Spleen (tissue), 11 donors: ENCODE measurements around the gene ALDOB. TPM values are rescaled to one million over a fixed set of nuclear protein-coding genes. Genes with fewer than 3 reads are reported as not detected.

Experiments used
- DNase-seq: peaks from one replicate; pipeline ENCODE4 v3.0.0-alpha.2; 2020
- H3K27ac ChIP-seq, 8 donors: fragments of 200-600 bp; sonication (generic) in 7 of 8; 1 replicate in 4 of 8; 2 replicates in 4 of 8; pipeline versions ENCODE4 v1.5.0 to v1.8.0; 2016 to 2021; ENCODE audit warnings: inconsistent platforms in 4 of 8, mild to moderate bottlenecking in 4 of 8, moderate library complexity in 1 of 8
- H3K27me3 ChIP-seq, 7 donors: fragments of 200-600 bp; sonication (generic) in 6 of 7; replicated peaks in 1 of 7; 1 replicate in 4 of 7; 2 replicates in 3 of 7; pipeline versions ENCODE4 v1.5.0 to v1.8.0; 2016 to 2021; ENCODE audit warnings: inconsistent platforms in 3 of 7, mild to moderate bottlenecking in 1 of 7
- H3K36me3 ChIP-seq, 6 donors: fragments of 200-600 bp; sonication (generic) in 5 of 6; 1 replicate in 4 of 6; 2 replicates in 2 of 6; pipeline versions ENCODE4 v1.5.0 to v1.8.0; 2016 to 2021; ENCODE audit warnings: inconsistent platforms in 2 of 6
- H3K4me1 ChIP-seq, 6 donors: fragments of 200-600 bp; sonication (generic) in 5 of 6; 1 replicate in 3 of 6; 2 replicates in 3 of 6; pipeline versions ENCODE4 v1.5.0 to v1.8.0; 2016 to 2021; ENCODE audit warnings: inconsistent platforms in 3 of 6
- H3K4me3 ChIP-seq, 8 donors: fragments of 200-600 bp; sonication (generic) in 7 of 8; 1 replicate in 4 of 8; 2 replicates in 4 of 8; pipeline versions ENCODE4 v1.5.0 to v1.8.0; 2016 to 2021; ENCODE audit warnings: inconsistent platforms in 4 of 8, mild to moderate bottlenecking in 4 of 8, moderate library complexity in 2 of 8
- H3K9me3 ChIP-seq, 8 donors: fragments of 200-600 bp; sonication (generic) in 7 of 8; 1 replicate in 4 of 8; 2 replicates in 4 of 8; pipeline versions ENCODE4 v1.5.0 to v1.8.0; 2016 to 2021; ENCODE audit warnings: inconsistent platforms in 4 of 8
- CTCF ChIP-seq, 11 experiments: fragments of 200-600 bp in 7 of 11; fragments of 450-650 bp in 4 of 11; sonication (generic) in 4 of 11; IDR thresholded peaks in 8 of 11; conservative IDR thresholded peaks in 3 of 11; 1 replicate in 7 of 11; 2 replicates in 4 of 11; pipeline versions ENCODE4 v1.4.0 to v1.8.0; 2016 to 2021; ENCODE audit warnings: antibody characterized with exemption in 11 of 11, inconsistent platforms in 4 of 11, mild to moderate bottlenecking in 1 of 11
- POLR2A ChIP-seq, 3 donors: fragments of 450-650 bp; IDR thresholded peaks; one replicate each; pipeline ENCODE4 v1.5.1; 2017; ENCODE audit warnings: antibody characterized with exemption in 3 of 3, mild to moderate bottlenecking in 1 of 3
- POLR2AphosphoS5 ChIP-seq, 3 donors: sonication (generic); formaldehyde crosslinking; IDR thresholded peaks; one replicate each; pipeline ENCODE4 v1.5.1; 2017; ENCODE audit warnings: antibody characterized with exemption in 3 of 3
- WGBS, 5 donors: extraction: QIAGEN DNeasy Blood & Tissue Kit in 3 of 5; methylation state at CpG; one replicate each; pipeline versions ENCODE4 v1.1.5 to v1.1.7; 2013 to 2018; 5-methylcytosine and 5-hydroxymethylcytosine counted together
- intact Hi-C: fragments of 100-400 bp; cut with DNase I; formaldehyde crosslinking; loops from one replicate; pipeline ENCODE4 v1.15.0; 2023; ENCODE audit warnings: low total_unique reads
- polyA plus RNA-seq, 3 donors: library from polyadenylated mRNA; stranded (reverse); fragments of 200-250 nt; gene quantifications; one replicate each; pipeline ENCODE4 v1.2.1, GENCODE V29; 2013
- total RNA-seq, 7 donors: library from RNA; depleted of rRNA in 3 of 7; stranded (reverse); fragments of >200 nt in 3 of 7; fragmentation: NEBNext Ultra II Directional in 4 of 7; extraction: Animal tissue kit (Norgen Biotek cat#: 25700) in 4 of 7; gene quantifications; one replicate each; pipeline versions ENCODE4 v1.1.0 to v1.2.1, GENCODE V29; 2016 to 2021
- donor health status: healthy with polysubstance abuse.
- donor health status: DM: no; HTN: no; CAD: no; lungs with moderate emphysema.
- donor health status: DM: no; HTN: no; CAD: no.
- donor health status: Bipolar disorder and iron deficiency.
- donor health status: healthy.
- donor health status: DM: no; HTN: no; CAD: no.
- donor health status: DM: yes; HTN: yes; CAD: no.

The ALDOB gene
- total and polyA plus RNA-seq, 10 donors = 0.15 to 0.83 (median 0.40) TPM; not detected in 6

GRCh38 chr9:101470021-101470420 lies 34.4 kb upstream of the ALDOB start:
- TF ChIP-seq POLR2AphosphoS5 (IDR thresholded peaks at IDR 0.05) = no peak
- no peak for TF ChIP-seq POLR2A (IDR thresholded peaks at IDR 0.05)
- no peak for TF ChIP-seq CTCF (IDR thresholded peaks at IDR 0.05 in 8 of 11, conservative IDR thresholded peaks at IDR 0.05 in 3 of 11)
- no peak for DNase-seq
- H3K27ac ChIP-seq = no peak overlapping the region
- H3K36me3 ChIP-seq = no peaks in the 10 kb centered on the region
- no peaks in the 10 kb centered on the region for H3K9me3 ChIP-seq
- intact Hi-C loops = no loop called here
- H3K4me3 ChIP-seq = no peak overlapping the region
- peaks cover 0 to 3% (median 0%) of the 10 kb centered on the region in 6 donors for H3K4me1 ChIP-seq
- H3K27me3 ChIP-seq = peaks cover 0 to 23% (median 0%) of the 10 kb centered on the region in 7 donors
- WGBS, 5 donors = 24 to 48% (median 36%) methylated on average over 3 of the region's 3 CpGs

GRCh38 chr9:101469026-101469425 lies 33.5 kb upstream of the ALDOB start:
- intact Hi-C loops = no loop called here

GRCh38 chr9:101468116-101468515 lies 32.5 kb upstream of the ALDOB start:
- 74 to 90% (median 84%) methylated on average over 1 of the region's 1 CpG for whole genome bisulfite sequencing, 5 donors
- DNase-seq = no peak
- Histone ChIP-seq H3K9me3 (no peaks in the 10 kb centered on the region), H3K36me3 (no peaks in the 10 kb centered on the region), H3K27ac (no peak overlapping the region), H3K27me3 (peaks cover 0 to 37% (median 0%) of the 10 kb centered on the region in 7 donors), H3K4me1 (peaks cover 0 to 3% (median 0%) of the 10 kb centered on the region in 6 donors), H3K4me3 (no peak overlapping the region)
- intact Hi-C loops = no loop called here
- TF ChIP-seq POLR2AphosphoS5 (IDR thresholded peaks at IDR 0.05) (no peak), POLR2A (IDR thresholded peaks at IDR 0.05) (no peak), CTCF (IDR thresholded peaks at IDR 0.05 in 8 of 11, conservative IDR thresholded peaks at IDR 0.05 in 3 of 11) (no peak)

More at GRCh38 chr9:101469026-101469425, 33.5 kb upstream of the ALDOB start:
- H3K9me3 ChIP-seq = no peaks in the 10 kb centered on the region
- no peaks in the 10 kb centered on the region for H3K36me3 ChIP-seq
- H3K27ac ChIP-seq = no peak overlapping the region
- H3K27me3 ChIP-seq = peaks cover 0 to 33% (median 0%) of the 10 kb centered on the region in 7 donors
- TF ChIP-seq POLR2A (IDR thresholded peaks at IDR 0.05) = no peak
- no peak for TF ChIP-seq CTCF (IDR thresholded peaks at IDR 0.05 in 8 of 11, conservative IDR thresholded peaks at IDR 0.05 in 3 of 11)
- H3K4me3 ChIP-seq = no peak overlapping the region
- H3K4me1 ChIP-seq = peaks cover 0 to 3% (median 0%) of the 10 kb centered on the region in 6 donors
- WGBS, 5 donors = 64 to 85% (median 73%) methylated on average over 2 of the region's 2 CpGs
- DNase-seq = no peak

GRCh38 chr9:101467690-101468089 lies 32.1 kb upstream of the ALDOB start:
- Histone ChIP-seq H3K4me1 (peaks cover 0 to 3% (median 0%) of the 10 kb centered on the region in 6 donors), H3K4me3 (no peak overlapping the region), H3K36me3 (no peaks in the 10 kb centered on the region), H3K27me3 (peaks cover 0 to 35% (median 0%) of the 10 kb centered on the region in 7 donors), H3K27ac (no peak overlapping the region), H3K9me3 (no peaks in the 10 kb centered on the region)
- intact Hi-C loops = no loop called here
- DNase-seq = no peak
- 92 to 96% (median 95%) methylated on average over 3 of the region's 3 CpGs for WGBS, 5 donors
- TF ChIP-seq CTCF (IDR thresholded peaks at IDR 0.05 in 8 of 11, conservative IDR thresholded peaks at IDR 0.05 in 3 of 11) (no peak), POLR2AphosphoS5 (IDR thresholded peaks at IDR 0.05) (no peak), POLR2A (IDR thresholded peaks at IDR 0.05) (no peak)
